DOHH2 (cell line): Measurements from ENCODE around the gene CAMTA1.

Experiments used
- EZH2phosphoT487 ChIP-seq: fragments of 200-600 bp; sonication (generic); IDR thresholded peaks from 2 replicates; pipeline ENCODE4 v1.6.1; 2017; ENCODE audit warnings: borderline replicate concordance, mild to moderate bottlenecking, antibody characterized with exemption, low read length, moderate library complexity, mixed read lengths
- TF ChIP-seq, protein P1 (sequence below): fragments of 200-600 bp; sonication (generic); IDR thresholded peaks from one replicate; pipeline ENCODE4 v1.5.1; 2014; ENCODE audit warnings: antibody characterized with exemption, mild to moderate bottlenecking, low read depth, low read length; ENCODE audit not compliant: poor library complexity, severe bottlenecking

DNA sequence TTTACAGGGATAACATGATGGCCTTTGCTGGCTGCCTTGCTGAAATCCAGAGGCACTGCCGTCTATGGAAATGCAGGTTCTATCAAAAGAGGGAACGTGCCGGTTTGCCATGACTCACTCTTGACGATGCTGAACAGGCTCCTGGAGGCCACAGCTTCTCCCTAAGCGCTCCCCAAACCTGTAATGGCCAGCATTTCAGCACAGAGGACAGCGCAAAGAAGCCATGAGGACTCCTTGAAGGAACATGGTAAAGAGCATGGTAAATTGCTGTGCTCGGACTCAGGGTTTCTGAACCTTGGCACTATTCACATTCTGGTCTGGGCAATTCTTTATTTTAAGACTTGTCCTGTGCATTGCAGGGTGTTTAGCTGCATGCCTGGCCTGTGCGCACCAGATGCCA, 217.5 kb downstream of the CAMTA1 start:
- TF ChIP-seq, protein P1, sequence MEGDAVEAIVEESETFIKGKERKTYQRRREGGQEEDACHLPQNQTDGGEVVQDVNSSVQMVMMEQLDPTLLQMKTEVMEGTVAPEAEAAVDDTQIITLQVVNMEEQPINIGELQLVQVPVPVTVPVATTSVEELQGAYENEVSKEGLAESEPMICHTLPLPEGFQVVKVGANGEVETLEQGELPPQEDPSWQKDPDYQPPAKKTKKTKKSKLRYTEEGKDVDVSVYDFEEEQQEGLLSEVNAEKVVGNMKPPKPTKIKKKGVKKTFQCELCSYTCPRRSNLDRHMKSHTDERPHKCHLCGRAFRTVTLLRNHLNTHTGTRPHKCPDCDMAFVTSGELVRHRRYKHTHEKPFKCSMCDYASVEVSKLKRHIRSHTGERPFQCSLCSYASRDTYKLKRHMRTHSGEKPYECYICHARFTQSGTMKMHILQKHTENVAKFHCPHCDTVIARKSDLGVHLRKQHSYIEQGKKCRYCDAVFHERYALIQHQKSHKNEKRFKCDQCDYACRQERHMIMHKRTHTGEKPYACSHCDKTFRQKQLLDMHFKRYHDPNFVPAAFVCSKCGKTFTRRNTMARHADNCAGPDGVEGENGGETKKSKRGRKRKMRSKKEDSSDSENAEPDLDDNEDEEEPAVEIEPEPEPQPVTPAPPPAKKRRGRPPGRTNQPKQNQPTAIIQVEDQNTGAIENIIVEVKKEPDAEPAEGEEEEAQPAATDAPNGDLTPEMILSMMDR = no peak
- no peak for TF ChIP-seq EZH2phosphoT487
